ENCODE data around the gene GABRR1.
A peak's percentile ranks its signal among the peaks of the same experiment; 100 is the strongest.
"Not testable (repeated sequence)": the region's sequence is repeated elsewhere in the genome, so short reads cannot be mapped to it uniquely, and the experiment has no call there.

GABRR1 gene

GRCh38 chr6:89242574-89243330, 25.6 kb upstream of the GABRR1 start:
- Mint-ChIP-seq H3K9me3 (ENCODE audit: low read depth) (no peaks in the 10 kb centered on the region), H3K4me1 (ENCODE audit: low read depth) (peaks cover 25% of the 10 kb centered on the region), H3K36me3 (no peaks in the 10 kb centered on the region), H3K4me3 (no peak overlapping the region), H3K27ac (no peak overlapping the region), H3K27me3 (peaks cover 2% of the 10 kb centered on the region)

- peak overlapping the region; percentile 47 for H3K4me3 Mint-ChIP-seq
- no peak overlapping the region for H3K27ac Mint-ChIP-seq
- peaks cover 25% of the 10 kb centered on the region for H3K4me1 Mint-ChIP-seq (ENCODE audit: low read depth)
- H3K36me3 Mint-ChIP-seq: peaks cover 7% of the 10 kb centered on the region
- H3K9me3 Mint-ChIP-seq (ENCODE audit: low read depth): no peaks in the 10 kb centered on the region
- peaks cover 4% of the 10 kb centered on the region for H3K27me3 Mint-ChIP-seq
Measured at GRCh38 chr6:89239338-89239737, 22.2 kb upstream of the GABRR1 start.

- Mint-ChIP-seq H3K4me3 (no peak overlapping the region), H3K27ac (no peak overlapping the region), H3K9me3 (ENCODE audit: low read depth) (no peaks in the 10 kb centered on the region), H3K27me3 (peaks cover 9% of the 10 kb centered on the region), H3K4me1 (ENCODE audit: low read depth) (peaks cover 24% of the 10 kb centered on the region), H3K36me3 (peaks cover 9% of the 10 kb centered on the region)
Measured at GRCh38 chr6:89237158-89237557, 20.0 kb upstream of the GABRR1 start.

- peaks cover 10% of the 10 kb centered on the region for H3K4me1 Mint-ChIP-seq (ENCODE audit: low read depth)
- H3K27me3 Mint-ChIP-seq: peaks cover 14% of the 10 kb centered on the region
- not testable (repeated sequence) for H3K36me3 Mint-ChIP-seq; H3K27ac Mint-ChIP-seq; H3K9me3 Mint-ChIP-seq (ENCODE audit: low read depth)
- H3K4me3 Mint-ChIP-seq: peak overlapping the region; percentile 69
Measured at GRCh38 chr6:89233605-89234004, 16.4 kb upstream of the GABRR1 start.

- H3K27me3 Mint-ChIP-seq: no peaks in the 10 kb centered on the region
- H3K36me3 Mint-ChIP-seq: no peaks in the 10 kb centered on the region
- H3K4me1 Mint-ChIP-seq (ENCODE audit: low read depth): no peaks in the 10 kb centered on the region
- H3K9me3 Mint-ChIP-seq (ENCODE audit: low read depth): no peaks in the 10 kb centered on the region
- H3K4me3 Mint-ChIP-seq: no peak overlapping the region
- H3K27ac Mint-ChIP-seq: no peak overlapping the region
Measured at GRCh38 chr6:89222712-89223039, 5.5 kb upstream of the GABRR1 start.

GRCh38 chr6:89221971-89222711, 5.0 kb upstream of the GABRR1 start:
- no peak overlapping the region for H3K4me3 Mint-ChIP-seq
- H3K4me1 Mint-ChIP-seq (ENCODE audit: low read depth): no peaks in the 10 kb centered on the region
- H3K27ac Mint-ChIP-seq: no peak overlapping the region
- H3K36me3 Mint-ChIP-seq: no peaks in the 10 kb centered on the region
- H3K27me3 Mint-ChIP-seq: no peaks in the 10 kb centered on the region
- H3K9me3 Mint-ChIP-seq (ENCODE audit: low read depth): no peaks in the 10 kb centered on the region

- H3K27ac Mint-ChIP-seq: no peak overlapping the region
- H3K4me3 Mint-ChIP-seq: no peak overlapping the region
- H3K27me3 Mint-ChIP-seq: no peaks in the 10 kb centered on the region
- H3K36me3 Mint-ChIP-seq: no peaks in the 10 kb centered on the region
- no peaks in the 10 kb centered on the region for H3K9me3 Mint-ChIP-seq (ENCODE audit: low read depth)
- no peaks in the 10 kb centered on the region for H3K4me1 Mint-ChIP-seq (ENCODE audit: low read depth)
Measured at GRCh38 chr6:89221129-89221528, 4.0 kb upstream of the GABRR1 start.

- H3K27ac Mint-ChIP-seq: no peak overlapping the region
- H3K4me3 Mint-ChIP-seq: no peak overlapping the region
- H3K9me3 Mint-ChIP-seq (ENCODE audit: low read depth): no peaks in the 10 kb centered on the region
- H3K36me3 Mint-ChIP-seq: no peaks in the 10 kb centered on the region
- peaks cover 5% of the 10 kb centered on the region for H3K27me3 Mint-ChIP-seq
- H3K4me1 Mint-ChIP-seq (ENCODE audit: low read depth): no peaks in the 10 kb centered on the region
Measured at GRCh38 chr6:89216411-89216810, 747 bp downstream of the GABRR1 start.

- Mint-ChIP-seq H3K4me3 (no peak overlapping the region), H3K27me3 (peaks cover 8% of the 10 kb centered on the region), H3K4me1 (ENCODE audit: low read depth) (no peaks in the 10 kb centered on the region), H3K27ac (no peak overlapping the region), H3K36me3 (no peaks in the 10 kb centered on the region), H3K9me3 (ENCODE audit: low read depth) (no peaks in the 10 kb centered on the region)
Measured at GRCh38 chr6:89215391-89215790, 1.8 kb downstream of the GABRR1 start.

- Mint-ChIP-seq H3K27ac (no peak overlapping the region), H3K9me3 (ENCODE audit: low read depth) (no peaks in the 10 kb centered on the region), H3K4me3 (no peak overlapping the region), H3K4me1 (ENCODE audit: low read depth) (no peaks in the 10 kb centered on the region), H3K36me3 (no peaks in the 10 kb centered on the region), H3K27me3 (peaks cover 8% of the 10 kb centered on the region)
Measured at GRCh38 chr6:89214197-89214596, 3.0 kb downstream of the GABRR1 start.

GRCh38 chr6:89212472-89212871, 4.7 kb downstream of the GABRR1 start:
- H3K9me3 Mint-ChIP-seq (ENCODE audit: low read depth): no peaks in the 10 kb centered on the region
- H3K36me3 Mint-ChIP-seq: no peaks in the 10 kb centered on the region
- peaks cover 8% of the 10 kb centered on the region for H3K27me3 Mint-ChIP-seq
- H3K27ac Mint-ChIP-seq: no peak overlapping the region
- H3K4me1 Mint-ChIP-seq (ENCODE audit: low read depth): no peaks in the 10 kb centered on the region
- no peak overlapping the region for H3K4me3 Mint-ChIP-seq

- H3K27me3 Mint-ChIP-seq: peaks cover 8% of the 10 kb centered on the region
- no peak overlapping the region for H3K27ac Mint-ChIP-seq
- no peak overlapping the region for H3K4me3 Mint-ChIP-seq
- no peaks in the 10 kb centered on the region for H3K36me3 Mint-ChIP-seq
- no peaks in the 10 kb centered on the region for H3K4me1 Mint-ChIP-seq (ENCODE audit: low read depth)
- H3K9me3 Mint-ChIP-seq (ENCODE audit: low read depth): no peaks in the 10 kb centered on the region
Measured at GRCh38 chr6:89209457-89209856, 7.7 kb downstream of the GABRR1 start.

GRCh38 chr6:89208551-89208950, 8.6 kb downstream of the GABRR1 start:
- H3K4me1 Mint-ChIP-seq (ENCODE audit: low read depth): no peaks in the 10 kb centered on the region

GRCh38 chr6:89205819-89206218, 11.3 kb downstream of the GABRR1 start:
- no peaks in the 10 kb centered on the region for H3K4me1 Mint-ChIP-seq (ENCODE audit: low read depth)
- no peak overlapping the region for H3K4me3 Mint-ChIP-seq
- no peaks in the 10 kb centered on the region for H3K27me3 Mint-ChIP-seq
- H3K36me3 Mint-ChIP-seq: no peaks in the 10 kb centered on the region
- no peak overlapping the region for H3K27ac Mint-ChIP-seq
- no peaks in the 10 kb centered on the region for H3K9me3 Mint-ChIP-seq (ENCODE audit: low read depth)

More at GRCh38 chr6:89208551-89208950, 8.6 kb downstream of the GABRR1 start:
- no peak overlapping the region for H3K27ac Mint-ChIP-seq
- no peak overlapping the region for H3K4me3 Mint-ChIP-seq
- no peaks in the 10 kb centered on the region for H3K9me3 Mint-ChIP-seq (ENCODE audit: low read depth)
- H3K36me3 Mint-ChIP-seq: no peaks in the 10 kb centered on the region
- peaks cover 8% of the 10 kb centered on the region for H3K27me3 Mint-ChIP-seq

GRCh38 chr6:89204096-89204495, 13.1 kb downstream of the GABRR1 start:
- Mint-ChIP-seq H3K9me3 (ENCODE audit: low read depth) (no peaks in the 10 kb centered on the region), H3K27ac (no peak overlapping the region), H3K27me3 (no peaks in the 10 kb centered on the region), H3K4me3 (no peak overlapping the region), H3K4me1 (ENCODE audit: low read depth) (no peaks in the 10 kb centered on the region), H3K36me3 (no peaks in the 10 kb centered on the region)

All from activated naive CD8-positive, alpha-beta T cell (primary cell).